ENCODE measurements around the gene CHMP1A. TPM values are rescaled to one million over a fixed set of nuclear protein-coding genes. Genes with fewer than 3 reads are reported as not detected.

The CHMP1A gene
- total and polyA plus RNA-seq, 10 donors, result 44.4 to 96.2 (median 76.5) TPM

- no peak for DNase-seq
- peaks cover 0 to 14% (median 0%) of the 10 kb centered on the region in 7 donors for H3K27me3 ChIP-seq (replicated peaks in 1 of 7)
- peaks cover 0 to 38% (median 34%) of the 10 kb centered on the region in 6 donors for H3K36me3 ChIP-seq
- H3K27ac ChIP-seq, result no peak overlapping the region
- TF ChIP-seq CTCF (IDR thresholded peaks at IDR 0.05 in 8 of 11, conservative IDR thresholded peaks at IDR 0.05 in 3 of 11) (no peak), POLR2AphosphoS5 (IDR thresholded peaks at IDR 0.05) (peak; percentile 13 to 56 (median 33))
- no peaks in the 10 kb centered on the region for H3K9me3 ChIP-seq
- H3K4me1 ChIP-seq, result peaks cover 0 to 20% (median 12%) of the 10 kb centered on the region in 6 donors
- H3K4me3 ChIP-seq, result no peak overlapping the region
- intact Hi-C loops (cut with DNase I; ENCODE audit: low total_unique reads), result loop anchor here (10.0 kb wide), 1 partner anchor 68 kb away; the partner anchor contains the start of gene CPNE7
- 83 to 92% (median 88%) methylated on average over 13 of the region's 13 CpGs for WGBS, 5 donors
These were observed 14.9 kb downstream of the CHMP1A start for GRCh38 chr16:89642574-89642973.

GRCh38 chr16:89641458-89642119 lies 15.9 kb downstream of the CHMP1A start:
- no peaks in the 10 kb centered on the region for H3K9me3 ChIP-seq
- H3K4me1 ChIP-seq, result peaks cover 0 to 20% (median 12%) of the 10 kb centered on the region in 6 donors
- intact Hi-C loops (cut with DNase I; ENCODE audit: low total_unique reads), result loop anchor here (10.0 kb wide), 1 partner anchor 67 kb away; the partner anchor contains the start of gene CPNE7
- TF ChIP-seq CTCF (IDR thresholded peaks at IDR 0.05 in 8 of 11, conservative IDR thresholded peaks at IDR 0.05 in 3 of 11) (peak in 2 of 11 experiments; percentile 5 to 51), POLR2A (IDR thresholded peaks at IDR 0.05) (no peak), POLR2AphosphoS5 (IDR thresholded peaks at IDR 0.05) (peak in 1 of 3 donors; percentile 52)
- peak overlapping the region in 2 of 8 donors; percentile 38 to 53 for H3K4me3 ChIP-seq
- peaks cover 0 to 20% (median 0%) of the 10 kb centered on the region in 7 donors for H3K27me3 ChIP-seq (replicated peaks in 1 of 7)
- peaks cover 0 to 29% (median 26%) of the 10 kb centered on the region in 6 donors for H3K36me3 ChIP-seq
- no peak for DNase-seq
- H3K27ac ChIP-seq, result no peak overlapping the region
- WGBS, 5 donors, result 45 to 66% (median 55%) methylated on average over 8 to 14 of the region's 14 CpGs

DNA sequence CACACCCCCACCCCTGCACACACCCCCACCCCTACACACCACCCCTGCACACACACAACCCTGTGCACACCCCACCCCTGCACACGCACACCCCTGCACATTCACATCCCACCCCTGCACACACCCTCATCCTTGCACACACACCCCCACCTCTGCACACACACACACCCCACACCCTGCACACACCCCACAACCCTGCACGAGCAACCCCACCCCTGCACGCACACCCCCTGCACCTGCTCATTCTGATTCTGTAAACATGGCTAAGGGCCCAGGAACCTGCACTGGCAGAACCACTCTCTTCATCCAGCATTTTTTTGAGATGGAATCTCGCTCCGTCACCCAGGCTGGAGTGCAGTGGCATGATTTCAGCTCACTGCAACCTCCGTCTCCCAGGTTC lies 18.1 kb downstream of the CHMP1A start:
- H3K4me1 ChIP-seq, result peaks cover 0 to 20% (median 12%) of the 10 kb centered on the region in 6 donors
- no peaks in the 10 kb centered on the region for H3K9me3 ChIP-seq
- H3K27me3 ChIP-seq (replicated peaks in 1 of 7), result peaks cover 0 to 35% (median 0%) of the 10 kb centered on the region in 7 donors
- intact Hi-C loops (cut with DNase I; ENCODE audit: low total_unique reads), result no loop called here
- no peak overlapping the region for H3K4me3 ChIP-seq
- no peak for DNase-seq
- TF ChIP-seq POLR2A (IDR thresholded peaks at IDR 0.05) (no peak), CTCF (IDR thresholded peaks at IDR 0.05 in 8 of 11, conservative IDR thresholded peaks at IDR 0.05 in 3 of 11) (no peak), POLR2AphosphoS5 (IDR thresholded peaks at IDR 0.05) (no peak)
- no peak overlapping the region for H3K27ac ChIP-seq
- WGBS, 5 donors, result 92 to 98% (median 93%) methylated on average over 6 of the region's 6 CpGs
- H3K36me3 ChIP-seq, result peaks cover 0 to 6% (median 4%) of the 10 kb centered on the region in 6 donors

DNA sequence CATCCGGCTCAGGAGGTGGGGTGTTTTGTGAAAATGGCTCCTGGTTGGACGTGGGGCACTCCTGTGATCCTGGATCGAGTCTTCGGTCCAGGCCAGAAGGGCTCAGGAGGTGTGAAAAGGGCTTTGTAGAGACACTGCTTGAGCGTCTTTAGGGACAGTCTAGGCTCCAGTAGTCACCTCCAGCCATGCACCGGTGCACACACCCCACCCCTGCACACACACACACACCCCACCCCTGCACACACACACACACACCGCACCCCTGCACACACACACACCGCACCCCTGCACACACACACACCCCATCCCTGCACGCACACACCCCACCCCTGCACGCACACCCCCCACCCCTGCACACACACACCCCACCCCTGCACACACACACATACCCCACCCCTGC lies 19.1 kb downstream of the CHMP1A start:
- TF ChIP-seq POLR2A (IDR thresholded peaks at IDR 0.05) (no peak), POLR2AphosphoS5 (IDR thresholded peaks at IDR 0.05) (no peak), CTCF (IDR thresholded peaks at IDR 0.05 in 8 of 11, conservative IDR thresholded peaks at IDR 0.05 in 3 of 11) (no peak)
- Histone ChIP-seq H3K27ac (no peak overlapping the region), H3K4me3 (no peak overlapping the region), H3K27me3 (replicated peaks in 1 of 7) (peaks cover 0 to 41% (median 0%) of the 10 kb centered on the region in 7 donors), H3K36me3 (no peaks in the 10 kb centered on the region), H3K4me1 (peaks cover 0 to 20% (median 12%) of the 10 kb centered on the region in 6 donors), H3K9me3 (no peaks in the 10 kb centered on the region)
- WGBS, 5 donors, result 85 to 89% (median 87%) methylated on average over 9 to 10 of the region's 10 CpGs
- intact Hi-C loops (cut with DNase I; ENCODE audit: low total_unique reads), result no loop called here
- no peak for DNase-seq
